ACHN (cell line): ENCODE data around the gene TMEM132A.

Source experiments
- DNase-seq: peaks from one replicate; pipeline ENCODE4 v3.0.0-alpha.2; 2015
- in situ Hi-C: cut with HindIII; loops from 2 replicates; pipeline ENCODE4 v1.10.0; 2017; ENCODE audit warnings: low sequenced_read_pairs, low pct_ligation_motif_present, low pct_unique_long_range_greater_than_20kb

The TMEM132A gene

DNA sequence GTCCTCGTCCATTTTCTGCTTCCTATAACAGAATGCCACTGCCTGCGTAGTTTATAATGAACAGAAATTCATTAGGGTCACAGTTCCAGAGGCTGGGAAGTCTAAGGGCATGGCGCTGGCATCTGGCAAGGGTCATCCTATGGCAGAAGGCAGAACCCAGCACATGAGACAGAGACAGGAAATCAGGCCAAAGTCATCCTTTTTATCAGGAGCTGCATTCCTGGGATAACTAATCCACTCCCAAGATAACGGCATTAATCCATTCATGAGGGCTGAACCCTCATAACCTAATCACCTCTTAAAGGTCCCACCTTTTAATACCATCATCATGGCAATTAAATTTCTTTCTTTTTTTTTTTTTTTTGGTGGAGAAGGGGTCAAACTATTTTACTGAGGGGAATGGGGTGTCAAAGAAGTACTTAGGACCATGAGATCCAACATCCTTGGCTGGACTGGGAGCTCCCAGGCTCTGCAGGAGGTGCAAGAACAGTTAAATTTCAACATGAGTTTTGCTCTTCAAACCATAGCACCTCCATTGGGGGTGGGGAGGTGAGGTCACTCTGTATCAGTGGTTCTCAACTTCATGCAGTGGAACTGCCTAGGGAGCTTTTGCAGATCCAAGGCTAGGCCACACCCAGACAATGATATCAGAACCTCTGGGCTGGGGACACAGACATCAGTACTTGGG lies 5.9 kb upstream of the TMEM132A start:
- DNase-seq, result no peak
- in situ Hi-C loops, result no loop called here

GRCh38 chr11:60918939-60919265 lies 5.4 kb upstream of the TMEM132A start:
- peak; percentile 39 for DNase-seq
- in situ Hi-C loops, result no loop called here

- in situ Hi-C loops, result no loop called here
- DNase-seq, result no peak
Observed at GRCh38 chr11:60919320-60919719, 4.9 kb upstream of the TMEM132A start.

DNA sequence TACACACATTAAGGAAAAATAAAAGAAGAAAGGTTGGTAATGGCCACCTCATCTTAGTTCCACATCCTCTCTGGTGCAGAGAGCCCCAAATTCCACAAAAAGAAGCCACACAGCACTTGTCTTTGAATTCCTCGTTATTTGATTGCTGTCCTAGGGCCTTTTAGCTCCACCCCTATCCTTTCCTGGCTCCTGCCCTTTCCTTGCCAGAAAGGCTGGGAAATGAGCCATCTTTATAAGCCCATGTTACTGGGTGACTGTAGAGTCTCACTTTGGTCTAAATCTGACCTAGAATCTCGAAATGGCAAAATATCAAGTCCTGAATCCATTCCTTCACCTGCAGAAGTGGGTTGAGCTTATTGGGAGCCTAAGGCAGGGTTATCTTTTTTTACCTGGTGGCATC lies 4.3 kb upstream of the TMEM132A start:
- in situ Hi-C loops, result no loop called here
- DNase-seq, result no peak

DNA sequence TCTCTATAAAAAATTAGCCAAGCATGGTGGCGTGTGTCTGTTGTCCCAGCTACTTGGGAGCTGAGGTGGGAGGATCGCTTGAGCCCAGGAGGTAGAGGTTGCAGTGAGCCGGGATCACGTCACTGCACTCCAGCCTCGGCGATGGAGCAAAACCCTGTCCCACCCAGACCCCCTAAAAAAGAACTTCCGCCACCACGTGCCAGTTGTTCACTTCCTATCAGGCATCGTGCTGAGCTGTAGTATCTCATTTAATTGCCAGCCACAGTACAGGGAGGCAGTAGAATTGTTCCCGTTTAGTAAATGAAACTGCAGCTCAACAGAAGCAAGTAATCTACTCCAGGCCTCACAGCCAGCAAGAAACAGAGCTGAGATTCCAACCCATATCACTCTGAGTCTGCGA lies 3.0 kb upstream of the TMEM132A start:
- in situ Hi-C loops, result no loop called here
- no peak for DNase-seq

GRCh38 chr11:60921777-60922335 lies 2.4 kb upstream of the TMEM132A start:
- in situ Hi-C loops, result no loop called here
- DNase-seq, result no peak

DNA sequence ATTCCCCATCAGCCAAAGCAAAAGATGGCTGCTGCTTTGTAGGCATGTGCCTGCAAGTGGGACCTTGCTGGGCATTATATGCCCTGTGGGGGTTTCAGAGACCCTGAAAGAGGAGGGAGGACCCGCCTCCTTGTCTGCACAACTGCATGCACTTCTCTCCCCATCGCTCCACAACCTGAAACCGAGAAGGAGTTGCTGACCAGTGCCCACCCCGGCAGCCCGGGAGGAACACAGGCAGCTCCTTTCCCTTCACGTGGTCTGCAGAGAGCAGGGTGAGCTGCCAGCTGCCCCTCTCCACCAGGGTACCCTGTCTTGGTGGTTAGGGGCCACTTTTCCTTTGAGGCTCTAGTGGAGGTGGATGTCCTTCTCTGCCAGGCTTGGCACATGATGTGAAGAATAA lies 1.4 kb upstream of the TMEM132A start:
- in situ Hi-C loops, result no loop called here
- DNase-seq, result no peak

DNA sequence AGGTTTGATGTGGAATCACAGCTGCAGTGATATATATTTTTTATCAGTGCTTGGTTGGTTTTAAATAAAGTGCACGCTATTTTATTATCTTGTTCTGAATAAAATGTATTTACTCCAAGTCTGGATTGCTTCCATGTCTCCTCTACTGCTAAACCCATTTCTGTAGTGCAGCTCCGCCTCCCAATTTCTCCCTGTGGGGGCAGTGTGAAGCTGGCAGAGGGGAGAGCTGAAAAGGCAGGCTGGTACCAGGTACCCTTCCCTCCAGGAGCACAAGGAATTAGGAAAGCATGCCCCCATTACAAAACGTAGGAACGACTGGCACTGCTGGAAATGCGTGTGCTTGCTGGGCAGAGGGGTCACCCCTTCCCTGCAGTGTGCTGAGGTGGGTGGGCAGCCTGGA lies 934 bp upstream of the TMEM132A start:
- in situ Hi-C loops, result no loop called here
- DNase-seq, result no peak

- in situ Hi-C loops, result no loop called here
- no peak for DNase-seq
Observed at GRCh38 chr11:60923800-60924109, 505 bp upstream of the TMEM132A start.

DNA sequence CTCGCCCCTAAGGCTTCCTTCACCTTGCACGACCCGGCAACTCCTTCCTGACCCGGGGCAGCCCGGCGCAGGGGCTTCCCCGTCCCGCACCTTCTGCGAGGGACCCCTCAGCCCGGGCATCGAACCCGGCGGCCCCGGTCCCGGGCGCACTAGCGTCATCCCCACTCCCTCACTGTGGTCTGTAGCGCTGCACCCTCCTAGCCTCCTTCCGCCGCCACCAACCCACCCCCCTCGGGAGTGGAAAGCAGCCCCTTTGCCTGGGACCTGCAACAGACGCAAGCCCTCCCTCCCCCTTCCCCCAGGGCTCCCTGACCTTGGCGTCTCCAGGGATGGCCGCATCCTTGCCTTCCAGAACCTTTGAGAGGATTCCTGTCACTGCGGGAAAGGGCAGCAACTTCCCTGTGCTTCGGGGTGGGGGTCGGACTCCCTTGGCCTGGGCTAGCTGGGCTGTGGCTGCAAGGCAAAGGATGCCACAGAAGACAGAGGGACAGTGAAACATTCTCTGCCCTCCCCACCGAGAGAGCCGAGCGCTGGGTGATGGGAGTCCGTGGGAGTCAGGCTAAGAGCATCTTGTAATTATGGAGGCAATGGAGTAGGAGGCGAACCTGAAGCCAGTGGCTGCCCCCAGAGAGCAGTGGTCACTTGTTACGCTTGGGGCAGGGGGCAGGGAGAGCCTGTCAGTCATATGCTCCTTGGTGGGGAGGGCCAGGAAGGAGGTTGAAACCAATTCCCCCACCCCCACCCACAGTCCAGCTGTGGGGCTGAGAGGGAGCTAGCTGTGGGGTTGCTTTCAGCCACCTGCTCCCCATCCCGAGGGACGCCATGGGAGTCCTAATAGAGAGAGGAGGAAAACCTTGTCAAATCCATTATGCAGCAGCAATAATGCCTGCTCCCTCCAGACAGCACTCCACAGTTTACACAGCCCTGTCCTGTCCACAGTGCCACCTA lies 920 bp downstream of the TMEM132A start:
- in situ Hi-C loops, result no loop called here

DNA sequence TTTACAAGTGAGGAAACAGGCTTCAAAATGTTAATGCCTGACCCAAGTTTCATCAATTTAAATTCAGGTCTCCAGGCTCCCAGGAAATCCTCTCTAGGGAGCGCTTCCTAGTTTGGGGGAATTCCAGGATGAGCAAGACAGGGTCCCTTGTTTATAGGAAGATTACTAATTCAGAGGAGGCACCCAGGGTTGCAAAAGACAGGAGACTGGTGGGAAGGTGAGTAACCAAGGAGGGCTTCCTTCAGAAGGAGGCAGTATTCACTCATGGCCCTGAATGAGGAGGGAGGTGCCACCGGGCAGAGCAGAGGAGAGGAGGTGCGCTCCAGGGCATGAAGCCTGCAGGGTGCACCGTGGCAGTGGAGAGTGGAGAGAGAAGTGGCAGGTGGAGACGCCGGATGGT lies 1.6 kb downstream of the TMEM132A start:
- peak; percentile 49 for DNase-seq
- in situ Hi-C loops, result no loop called here

More for the DNA sequence above, 920 bp downstream of the TMEM132A start:
- no peak for DNase-seq

DNA sequence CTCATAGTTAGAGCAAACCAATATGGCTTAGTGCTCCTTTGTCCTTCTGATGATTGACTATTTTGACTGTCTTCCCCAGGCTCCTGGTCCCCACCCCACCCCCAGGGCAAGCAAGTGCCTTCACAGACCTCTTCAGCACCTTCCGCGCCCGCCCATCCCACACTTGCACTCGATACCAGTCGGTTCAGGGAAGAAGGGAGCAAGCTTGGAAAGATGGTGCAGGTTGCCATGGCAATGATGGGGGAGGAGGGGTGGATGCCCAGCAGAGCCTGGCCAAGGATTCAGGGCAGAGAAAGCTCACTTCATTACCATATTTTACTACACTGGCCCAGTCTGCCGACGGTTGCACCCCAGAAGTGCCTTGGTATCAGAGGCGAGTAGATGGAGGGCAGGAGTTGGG lies 2.2 kb downstream of the TMEM132A start:
- no peak for DNase-seq
- in situ Hi-C loops, result no loop called here

DNA sequence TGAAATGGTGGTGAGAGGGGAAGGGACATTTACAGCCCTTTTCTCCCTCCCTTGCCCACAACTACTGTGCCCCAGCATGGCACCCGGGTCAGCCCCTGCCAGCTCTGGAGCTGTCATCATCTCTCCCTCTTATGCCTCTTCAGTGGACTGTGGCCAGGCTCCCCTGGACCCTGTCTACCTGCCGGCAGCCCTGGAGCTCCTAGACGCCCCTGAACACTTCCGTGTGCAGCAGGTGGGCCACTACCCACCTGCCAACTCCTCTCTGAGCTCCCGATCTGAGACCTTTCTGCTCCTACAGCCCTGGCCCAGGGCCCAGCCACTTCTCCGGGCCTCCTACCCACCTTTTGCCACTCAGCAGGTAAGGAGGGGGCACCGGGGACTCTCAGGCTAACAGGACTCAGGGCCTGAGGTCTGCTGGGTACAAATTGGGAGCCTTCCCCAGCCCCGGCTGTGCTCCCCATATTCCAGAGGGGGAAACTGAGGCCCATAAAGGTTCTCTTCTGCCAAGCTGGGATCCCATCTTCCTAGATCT lies 2.9 kb downstream of the TMEM132A start:
- in situ Hi-C loops, result no loop called here
- DNase-seq, result no peak

GRCh38 chr11:60927600-60927999 lies 3.3 kb downstream of the TMEM132A start:
- in situ Hi-C loops, result no loop called here
- DNase-seq, result no peak

GRCh38 chr11:60928563-60929001 lies 4.3 kb downstream of the TMEM132A start:
- in situ Hi-C loops, result no loop called here

DNA sequence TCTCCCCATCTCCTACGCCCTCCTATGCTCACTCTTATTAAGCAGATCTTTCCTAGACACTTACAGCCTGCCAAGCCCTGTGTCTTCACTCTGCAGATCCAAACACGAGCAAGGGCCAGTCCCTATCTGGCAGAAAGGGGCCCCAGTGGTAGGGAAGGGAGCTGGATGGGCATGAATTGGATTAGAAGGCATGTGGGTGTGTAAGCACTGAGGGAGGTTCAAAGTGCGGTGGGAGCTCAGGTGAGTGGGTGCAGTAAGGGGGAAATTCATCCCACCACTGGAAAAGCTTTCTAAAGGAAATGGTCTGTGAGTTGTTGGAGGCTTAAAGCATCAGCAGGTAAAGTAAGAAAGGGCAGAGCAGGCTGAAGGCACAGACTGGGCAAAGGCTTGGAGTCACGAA lies 5.5 kb downstream of the TMEM132A start:
- in situ Hi-C loops, result no loop called here
- no peak for DNase-seq

More at GRCh38 chr11:60928563-60929001, 4.3 kb downstream of the TMEM132A start:
- DNase-seq, result no peak

DNA sequence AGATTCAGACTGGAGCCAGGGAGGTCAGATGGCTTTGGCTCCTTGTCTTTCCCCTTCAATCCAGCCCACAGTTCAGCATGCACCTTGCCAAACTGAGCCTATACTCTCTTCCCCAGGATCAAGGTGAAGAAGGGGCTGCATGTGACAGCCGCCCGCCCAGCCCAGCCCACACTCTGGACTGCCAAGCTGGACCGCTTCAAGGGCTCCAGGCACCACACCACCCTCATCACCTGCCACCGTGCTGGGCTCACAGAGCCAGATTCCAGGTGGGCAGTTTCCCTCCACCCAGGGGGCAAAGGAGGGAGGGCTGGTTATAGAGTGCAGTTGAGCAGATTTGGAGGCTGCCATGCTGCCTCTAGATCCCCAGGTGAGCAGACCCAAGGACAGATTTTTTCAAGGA lies 6.1 kb downstream of the TMEM132A start:
- in situ Hi-C loops, result no loop called here
- no peak for DNase-seq

DNA sequence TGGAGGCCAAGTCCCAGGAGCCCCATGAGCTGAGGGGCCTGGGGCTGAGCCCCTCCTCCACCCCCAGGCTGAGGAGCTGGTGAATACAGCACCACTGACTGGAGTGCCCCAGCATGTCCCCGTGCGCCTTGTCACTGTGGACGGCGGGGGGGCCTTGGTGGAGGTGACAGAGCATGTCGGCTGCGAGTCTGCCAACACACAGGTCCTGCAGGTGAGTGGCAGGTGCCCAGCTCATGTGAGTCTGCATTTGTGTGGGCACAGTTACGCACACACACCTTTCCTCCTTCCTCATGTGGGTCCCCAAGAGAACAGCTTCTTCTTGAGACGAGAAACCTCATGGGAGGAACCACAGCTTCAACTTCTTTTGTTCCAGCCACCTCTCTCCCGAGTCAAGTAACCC lies 7.7 kb downstream of the TMEM132A start:
- DNase-seq, result no peak
- in situ Hi-C loops, result no loop called here

GRCh38 chr11:60932605-60933356 lies 8.5 kb downstream of the TMEM132A start:
- in situ Hi-C loops, result no loop called here
- DNase-seq, result no peak
